Measurements from ENCODE around the gene TET3.

Gene TET3

GRCh38 chr2:73964223-73964622 lies 20.5 kb upstream of the TET3 start:
- no peak overlapping the region for H3K4me3 ChIP-seq (ENCODE audit: low read depth, low read length)

GRCh38 chr2:73965053-73965452 lies 19.7 kb upstream of the TET3 start:
- H3K4me3 ChIP-seq (ENCODE audit: low read depth, low read length) = no peak overlapping the region

GRCh38 chr2:73968357-73968937 lies 16.3 kb upstream of the TET3 start:
- no peak overlapping the region for H3K4me3 ChIP-seq (ENCODE audit: low read depth, low read length)

DNA sequence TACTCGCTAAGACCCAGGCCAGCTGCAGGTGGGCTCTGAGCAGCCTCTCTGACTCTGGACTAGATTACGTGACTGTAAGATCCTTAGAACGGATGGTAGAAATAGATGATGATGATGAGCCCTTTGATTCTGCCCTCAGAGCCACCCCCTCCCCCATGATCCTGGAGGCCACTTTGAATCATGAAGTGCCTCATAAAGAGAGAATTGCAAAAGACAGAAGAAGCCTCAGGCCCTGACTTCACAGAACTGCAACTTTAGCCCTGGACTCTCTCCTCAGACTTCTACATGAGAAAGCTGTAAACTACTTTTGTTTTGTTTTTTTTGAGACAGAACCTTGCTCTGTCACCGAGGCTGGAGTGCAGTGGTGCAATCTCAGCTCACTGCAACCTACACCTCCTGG lies 15.4 kb upstream of the TET3 start:
- H3K4me3 ChIP-seq (ENCODE audit: low read depth, low read length) = no peak overlapping the region

- H3K4me3 ChIP-seq (ENCODE audit: low read depth, low read length) = no peak overlapping the region
Observed at GRCh38 chr2:73970141-73970803, 14.4 kb upstream of the TET3 start.

DNA sequence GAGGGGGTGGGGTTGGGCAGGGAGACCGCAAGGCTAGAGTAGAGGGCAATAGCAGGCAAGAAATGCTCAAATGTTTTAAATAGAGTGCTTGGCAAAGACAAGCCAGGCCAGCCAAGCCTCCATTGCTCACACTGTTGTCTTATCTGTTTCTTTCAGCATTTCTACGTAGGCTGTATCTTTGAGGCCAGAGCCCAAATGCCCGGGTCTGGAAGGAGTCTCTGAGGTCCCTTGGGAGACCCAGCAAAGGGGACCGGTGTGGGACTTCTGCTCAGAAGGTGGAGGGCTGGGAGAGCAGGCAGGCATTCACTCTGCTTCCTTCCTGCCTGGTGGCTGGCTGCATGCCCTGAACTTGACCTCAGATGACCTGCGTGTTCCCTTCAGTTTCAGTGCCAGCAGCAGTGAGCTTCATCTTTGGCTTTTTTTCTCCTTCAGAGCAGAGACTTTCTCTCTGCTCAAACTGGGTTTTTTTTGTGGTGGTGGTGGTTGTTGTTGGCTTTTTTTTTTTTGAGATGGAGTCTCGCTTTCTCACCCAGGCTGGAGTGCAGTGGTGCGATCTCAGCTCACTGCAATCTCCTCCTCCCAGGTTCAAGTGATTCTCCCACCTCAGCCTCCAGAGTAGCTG lies 13.7 kb upstream of the TET3 start:
- no peak overlapping the region for H3K4me3 ChIP-seq (ENCODE audit: low read depth, low read length)

DNA sequence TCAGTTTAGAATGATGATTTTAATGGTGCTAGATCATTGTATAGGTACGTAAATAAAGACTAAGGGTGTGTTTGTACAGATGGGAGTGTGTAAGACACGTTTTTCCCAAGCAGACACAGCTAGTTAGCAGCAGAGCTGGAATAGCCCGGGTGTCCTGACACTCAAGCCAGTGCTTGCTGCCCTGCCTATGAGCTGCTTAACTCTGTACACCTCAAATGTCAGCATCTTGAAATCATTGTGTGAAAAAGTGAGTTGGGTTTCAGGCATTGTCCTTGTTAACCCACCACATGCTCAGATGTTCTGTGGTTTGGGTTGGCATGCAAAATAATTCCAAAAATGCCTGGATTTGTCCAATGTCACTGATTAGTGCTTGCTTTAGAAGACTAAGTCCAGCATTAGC lies 13.0 kb upstream of the TET3 start:
- no peak overlapping the region for H3K4me3 ChIP-seq (ENCODE audit: low read depth, low read length)

- H3K4me3 ChIP-seq (ENCODE audit: low read depth, low read length) = no peak overlapping the region
Observed at GRCh38 chr2:73972846-73973245, 11.9 kb upstream of the TET3 start.

DNA sequence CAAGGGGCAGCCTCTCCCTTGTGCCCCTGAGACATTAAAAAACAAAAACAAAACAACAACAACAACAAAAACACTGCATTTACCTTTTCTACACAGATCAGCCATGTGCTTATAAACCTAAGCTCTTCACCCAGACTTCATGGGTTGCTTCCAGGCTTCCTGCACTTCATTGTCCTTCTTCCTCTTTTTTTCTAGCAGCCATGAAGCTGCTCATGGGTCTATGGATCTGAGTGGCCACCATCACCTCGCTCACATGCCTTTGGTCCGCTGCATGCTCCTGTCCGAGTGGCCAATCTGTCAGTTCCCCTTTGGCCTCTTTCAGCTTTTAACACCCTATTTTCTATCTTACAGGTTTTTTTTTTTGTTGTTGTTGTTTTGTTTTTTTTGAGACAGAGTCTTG lies 9.0 kb upstream of the TET3 start:
- H3K4me3 ChIP-seq (ENCODE audit: low read depth, low read length) = no peak overlapping the region

- H3K4me3 ChIP-seq (ENCODE audit: low read depth, low read length) = no peak overlapping the region
Observed at GRCh38 chr2:73976803-73977202, 7.9 kb upstream of the TET3 start.

- no peak overlapping the region for H3K4me3 ChIP-seq (ENCODE audit: low read depth, low read length)
Observed at GRCh38 chr2:73977466-73977865, 7.2 kb upstream of the TET3 start.

GRCh38 chr2:73979021-73979420 lies 5.7 kb upstream of the TET3 start:
- no peak overlapping the region for H3K4me3 ChIP-seq (ENCODE audit: low read depth, low read length)

DNA sequence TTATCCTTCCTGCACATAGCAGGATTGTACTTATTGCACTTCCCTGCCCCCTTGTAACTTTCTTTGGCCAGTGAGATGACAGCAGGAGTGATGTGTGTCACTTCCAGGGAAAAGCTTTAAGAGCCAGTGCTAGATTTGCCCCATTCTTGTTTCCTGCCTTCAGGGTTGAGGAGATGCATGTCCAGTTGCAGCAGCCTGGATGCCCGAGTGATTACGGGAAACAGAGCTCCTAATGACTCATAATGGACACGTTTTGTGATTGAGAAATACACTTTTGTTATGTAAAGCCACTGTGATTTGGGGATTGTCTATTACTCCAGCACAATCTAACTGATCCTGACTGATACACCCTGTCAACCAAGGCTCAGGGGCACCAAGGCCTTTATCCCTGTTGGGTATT lies 5.0 kb upstream of the TET3 start:
- no peak overlapping the region for H3K4me3 ChIP-seq (ENCODE audit: low read depth, low read length)

DNA sequence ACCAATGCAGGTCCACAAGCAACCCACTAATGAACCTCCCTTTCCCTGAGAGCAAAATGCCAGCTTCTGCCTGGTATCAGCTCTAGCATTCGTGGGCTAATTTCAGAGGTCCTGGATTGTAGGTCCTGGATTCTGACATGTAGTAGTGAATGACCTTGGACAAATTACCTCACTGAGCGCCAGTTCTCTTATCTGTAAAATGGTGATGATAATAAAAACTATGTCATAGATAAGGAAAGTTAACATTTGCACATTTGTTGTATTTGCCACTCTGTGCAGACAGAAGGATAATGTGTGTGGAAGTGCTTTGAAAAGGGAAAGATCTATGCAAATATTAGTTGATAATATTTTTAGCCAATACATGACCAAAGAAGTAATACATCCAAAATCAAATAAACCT lies 4.1 kb upstream of the TET3 start:
- H3K4me3 ChIP-seq (ENCODE audit: low read depth, low read length) = no peak overlapping the region

DNA sequence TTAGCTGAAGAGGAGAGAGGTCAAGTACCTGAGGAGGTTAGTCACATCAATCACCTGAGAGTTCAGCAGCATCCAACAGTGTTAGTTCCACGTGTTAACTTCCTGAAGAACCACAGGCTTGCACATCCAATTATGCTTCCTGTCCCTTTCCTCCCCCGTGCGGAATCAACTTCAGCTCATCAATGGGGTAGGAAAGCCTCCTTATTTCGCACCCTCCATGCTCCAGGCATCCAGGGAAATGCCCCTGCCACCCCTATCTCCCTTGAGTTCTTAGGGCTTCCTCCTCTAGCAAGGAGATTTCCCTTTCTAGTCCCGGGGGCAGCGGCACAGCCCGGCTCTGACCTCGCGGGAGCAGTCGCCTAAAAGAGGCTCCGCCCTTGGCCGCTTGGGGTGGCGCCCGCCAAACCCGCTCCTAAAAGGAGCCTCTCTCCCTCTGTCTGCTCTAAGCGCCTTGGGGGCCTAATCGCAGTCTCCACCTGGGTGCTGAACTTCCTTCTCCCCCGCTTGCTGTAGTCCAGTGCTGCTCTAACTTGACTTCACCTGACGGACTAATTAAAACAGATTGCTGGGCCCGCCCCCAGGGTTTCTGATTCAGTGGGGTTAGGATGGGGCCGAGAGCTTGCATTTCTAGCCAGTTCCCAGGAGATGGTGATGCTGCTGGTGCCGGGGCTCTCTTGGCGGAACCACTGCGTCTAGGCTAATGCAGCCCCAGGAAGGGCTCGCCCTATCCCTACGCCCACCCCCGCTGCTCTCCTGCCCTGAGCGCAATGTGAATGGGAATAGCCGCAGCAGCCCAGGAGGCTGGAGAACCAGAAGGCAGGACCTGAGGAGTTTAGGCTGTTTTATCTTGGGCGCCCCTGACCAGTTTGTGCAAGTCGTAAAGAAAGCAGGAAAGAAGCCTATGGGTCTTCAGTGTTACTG lies 3.4 kb upstream of the TET3 start:
- H3K4me3 ChIP-seq (ENCODE audit: low read depth, low read length) = peak overlapping the region; percentile 51

DNA sequence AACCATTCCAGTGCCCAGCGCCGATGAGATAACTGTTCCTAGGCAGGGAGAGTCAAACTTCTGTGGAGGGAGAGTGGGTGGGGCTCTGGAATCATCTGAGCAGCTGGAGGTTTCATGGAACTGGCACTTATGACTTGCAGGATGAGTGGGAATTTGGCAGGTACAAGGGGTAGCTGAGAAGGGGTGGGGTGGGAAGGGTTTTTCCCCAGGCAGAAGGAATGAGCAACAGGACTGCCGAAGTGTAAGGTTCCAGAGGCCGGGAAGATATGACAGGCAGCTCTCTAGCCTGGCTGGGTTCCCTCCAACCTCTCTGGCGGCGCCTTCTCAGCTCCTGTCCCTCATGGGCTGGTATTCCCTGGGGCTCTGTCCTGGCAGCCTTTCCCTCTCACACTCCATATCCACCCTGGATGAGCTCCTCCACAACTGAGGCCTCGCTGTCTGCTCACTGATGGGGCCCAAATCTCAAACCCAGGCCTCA lies 2.5 kb upstream of the TET3 start:
- no peak overlapping the region for H3K4me3 ChIP-seq (ENCODE audit: low read depth, low read length)

DNA sequence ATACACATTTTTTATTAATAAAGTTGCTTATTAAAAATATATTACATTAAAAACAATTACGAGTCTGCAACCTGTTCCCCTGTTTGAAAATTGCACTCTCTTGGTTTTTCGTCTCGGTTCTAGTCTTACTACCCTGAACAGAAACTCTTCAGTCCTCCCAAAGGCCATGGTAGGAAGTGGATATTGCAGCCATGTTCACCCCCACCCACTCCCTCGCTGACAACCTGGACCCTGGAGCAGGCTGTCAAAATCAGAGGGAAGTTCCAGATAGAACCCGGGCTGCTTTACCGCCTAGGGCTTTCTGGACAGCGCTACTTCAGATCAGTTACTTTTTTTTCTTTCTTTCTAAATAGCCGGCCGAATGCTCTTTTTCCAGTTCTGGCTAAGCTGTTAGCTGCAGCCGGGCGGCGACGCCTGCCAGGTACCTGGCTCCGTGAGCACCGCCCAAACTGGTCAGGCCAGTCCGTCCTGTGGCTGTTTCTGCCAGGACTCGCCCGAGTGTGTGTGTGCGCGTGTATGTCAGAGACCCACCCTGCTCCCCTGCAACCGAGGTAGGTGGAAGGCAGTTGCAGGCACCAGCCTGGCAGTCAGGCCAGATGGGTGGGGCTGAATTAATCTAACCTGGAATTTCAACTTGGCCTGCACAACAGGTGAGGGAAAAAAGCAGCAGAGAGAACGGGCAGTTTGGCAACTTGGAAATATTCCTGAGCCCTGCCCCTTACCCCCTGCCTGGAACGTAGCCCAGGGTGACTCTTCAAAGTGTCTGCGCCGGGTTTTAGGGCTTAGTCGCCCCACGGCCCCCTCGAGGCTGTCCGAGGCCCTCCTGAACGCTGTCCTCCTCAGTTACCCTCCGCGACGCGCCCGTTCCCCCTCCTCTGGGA lies 1.1 kb upstream of the TET3 start:
- peak overlapping the region; percentile 53 for H3K4me3 ChIP-seq (ENCODE audit: low read depth, low read length)

DNA sequence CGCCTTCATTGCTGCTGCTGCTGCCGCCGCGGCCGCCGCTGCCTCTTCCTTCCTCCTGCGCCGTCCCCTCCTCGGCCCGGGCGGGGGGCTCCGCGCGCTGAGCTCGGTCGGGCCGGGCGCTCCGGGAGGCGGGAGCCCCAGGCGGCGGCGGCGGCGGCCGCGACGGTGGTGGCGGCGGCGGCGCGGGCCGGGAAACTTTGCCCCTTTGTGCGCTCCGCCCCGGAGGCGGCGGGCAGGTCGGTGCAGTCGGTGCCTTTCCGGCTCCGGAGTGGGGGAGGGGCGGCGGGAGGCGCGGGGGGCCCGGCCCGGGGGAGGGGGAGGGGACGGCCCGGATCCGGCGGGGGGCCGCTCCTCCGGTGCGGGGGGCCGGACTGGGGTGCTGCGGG lies 205 bp downstream of the TET3 start:
- peak overlapping the region; percentile 53 for H3K4me3 ChIP-seq (ENCODE audit: low read depth, low read length)

DNA sequence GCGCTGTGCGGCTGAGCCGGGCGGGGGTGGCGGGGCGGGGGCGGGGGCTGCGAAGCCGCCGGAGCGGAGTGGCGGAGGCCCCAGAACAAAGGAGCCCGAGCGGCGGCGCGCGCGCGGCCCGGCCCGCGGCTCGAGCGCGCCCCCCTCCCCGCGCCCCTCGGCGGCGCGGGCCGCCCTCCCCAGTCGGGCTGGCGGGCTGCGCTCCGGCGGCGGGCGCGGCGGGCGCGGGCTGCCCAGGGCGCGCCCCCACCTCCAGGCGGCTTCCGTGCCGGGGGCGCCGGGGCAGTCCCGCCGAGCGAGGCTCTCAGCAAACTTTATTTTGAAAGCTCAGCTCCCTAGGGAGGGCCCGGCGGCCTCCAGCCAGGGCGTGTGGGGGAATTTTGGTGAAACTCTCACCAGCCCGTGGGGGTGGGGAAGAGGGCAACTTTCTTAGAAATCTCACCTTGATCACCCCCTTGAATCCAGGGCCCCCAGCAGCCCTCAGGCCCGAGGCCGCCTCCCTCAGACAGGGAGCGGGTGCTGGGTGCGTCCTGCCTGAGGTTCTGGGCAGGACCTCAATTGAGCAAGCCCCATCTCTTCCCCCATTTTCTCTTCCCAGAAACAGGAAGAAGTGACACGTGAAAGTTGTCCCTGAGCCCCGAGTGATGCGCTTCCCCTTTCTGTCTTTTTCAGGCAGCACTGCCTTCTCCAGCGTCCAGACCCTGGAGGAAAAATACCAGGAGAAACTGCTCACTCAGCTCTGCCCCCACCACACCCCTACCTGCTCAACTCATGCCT lies 786 bp downstream of the TET3 start:
- H3K4me3 ChIP-seq (ENCODE audit: low read depth, low read length) = peak overlapping the region; percentile 53

Measured in iPS-11a (cell line).